IPS DF 19.7 (cell line): ENCODE results near the gene FRS2.
"Not testable (repeated sequence)": the region's sequence is repeated elsewhere in the genome, so short reads cannot be mapped to it uniquely, and the experiment has no call there.

Experiments
- DNase-seq: peaks from one replicate; pipeline ENCODE4 v3.0.0-alpha.2; 2013; ENCODE audit warnings: low read depth, low spot score

The FRS2 gene

GRCh38 chr12:69470189-69471075, at the start of gene FRS2:
TSS of gene FRS2 (plus strand) at chr12:69470388. CDS start at chr12:69569031, 98,643 bp downstream.
- peak; percentile 80 for DNase-seq

GRCh38 chr12:69421548-69421947, 48.6 kb upstream of the FRS2 start:
- no peak for DNase-seq

- no peak for DNase-seq
Measured at GRCh38 chr12:69423037-69423905, 46.9 kb upstream of the FRS2 start.

- DNase-seq = no peak
Measured at GRCh38 chr12:69425417-69425816, 44.8 kb upstream of the FRS2 start.

- no peak for DNase-seq
Measured at GRCh38 chr12:69428351-69429073, 41.7 kb upstream of the FRS2 start.

GRCh38 chr12:69430942-69431590, 39.1 kb upstream of the FRS2 start:
- DNase-seq = no peak

- DNase-seq = no peak
Measured at GRCh38 chr12:69431591-69432222, 38.5 kb upstream of the FRS2 start.

- no peak for DNase-seq
Measured at GRCh38 chr12:69433653-69434052, 36.5 kb upstream of the FRS2 start.

GRCh38 chr12:69435644-69436043, 34.5 kb upstream of the FRS2 start:
- no peak for DNase-seq

- DNase-seq = no peak
Measured at GRCh38 chr12:69437073-69437472, 33.1 kb upstream of the FRS2 start.

- DNase-seq = no peak
Measured at GRCh38 chr12:69438539-69438938, 31.6 kb upstream of the FRS2 start.

- DNase-seq = no peak
Measured at GRCh38 chr12:69440016-69440415, 30.2 kb upstream of the FRS2 start.

GRCh38 chr12:69440886-69441285, 29.3 kb upstream of the FRS2 start:
- no peak for DNase-seq

- DNase-seq = no peak
Measured at GRCh38 chr12:69442894-69443293, 27.3 kb upstream of the FRS2 start.

- DNase-seq = no peak
Measured at GRCh38 chr12:69443916-69444315, 26.3 kb upstream of the FRS2 start.

- no peak for DNase-seq
Measured at GRCh38 chr12:69447892-69448291, 22.3 kb upstream of the FRS2 start.

- DNase-seq = not testable (repeated sequence)
Measured at GRCh38 chr12:69452598-69453132, 17.5 kb upstream of the FRS2 start.

GRCh38 chr12:69456239-69456638, 13.9 kb upstream of the FRS2 start:
- DNase-seq = no peak

GRCh38 chr12:69457433-69457832, 12.8 kb upstream of the FRS2 start:
- no peak for DNase-seq

- DNase-seq = no peak
Measured at GRCh38 chr12:69459477-69459876, 10.7 kb upstream of the FRS2 start.

GRCh38 chr12:69464428-69464827, 5.8 kb upstream of the FRS2 start:
- DNase-seq = no peak
